DOHH2 (cell line): ENCODE measurements around the gene NUP35.

ENCODE experiments used
- CTCF ChIP-seq: fragments of 200-600 bp; sonication (generic); IDR thresholded peaks from one replicate; pipeline ENCODE4 v1.5.1; 2014; ENCODE audit warnings: antibody characterized with exemption, mild to moderate bottlenecking, low read depth, low read length; ENCODE audit not compliant: poor library complexity, severe bottlenecking
- EZH2phosphoT487 ChIP-seq: fragments of 200-600 bp; sonication (generic); IDR thresholded peaks from 2 replicates; pipeline ENCODE4 v1.6.1; 2017; ENCODE audit warnings: borderline replicate concordance, mild to moderate bottlenecking, antibody characterized with exemption, low read length, moderate library complexity, mixed read lengths

- TF ChIP-seq CTCF (no peak), EZH2phosphoT487 (no peak)
Measured at GRCh38 chr2:183157131-183157530, 32.9 kb downstream of the NUP35 start.
